ENCODE measurements around the gene NPC1L1. TPM values are rescaled to one million over a fixed set of nuclear protein-coding genes. Genes with fewer than 3 reads are reported as not detected.
"Not testable (repeated sequence)": the region's sequence is repeated elsewhere in the genome, so short reads cannot be mapped to it uniquely, and the experiment has no call there.

Gene NPC1L1
- total and polyA plus RNA-seq, 2 donors from 2014 or later = 0.88 to 2.4 TPM

- no peak for TF ChIP-seq CTCF (IDR thresholded peaks at IDR 0.05; ENCODE audit: borderline replicate concordance, extremely low read depth, insufficient read depth)
- Histone ChIP-seq H3K36me3 (ENCODE audit: control insufficient read depth in 2 of 3, insufficient read depth in 3 of 3, low read length in 3 of 3) (peaks cover 2 to 13% (median 11%) of the 10 kb centered on the region in 3 donors), H3K4me1 (ENCODE audit: control insufficient read depth in 2 of 3, insufficient read depth in 2 of 3, low read depth in 1 of 3, low read length in 3 of 3) (peaks cover 0 to 7% (median 0%) of the 10 kb centered on the region in 3 donors), H3K9ac (ENCODE audit: low read length in 3 of 3) (no peak overlapping the region), H3K4me3 (ENCODE audit: low read length in 3 of 3) (no peak overlapping the region), H3K9me3 (ENCODE audit: control insufficient read depth in 2 of 3, insufficient read depth in 1 of 3, low read length in 3 of 3) (no peaks in the 10 kb centered on the region), H3K27me3 (ENCODE audit: control insufficient read depth, insufficient read depth, low read length) (no peaks in the 10 kb centered on the region), H3K27ac (ENCODE audit: low read depth in 2 of 2, low read length in 2 of 2) (no peak overlapping the region)
- intact Hi-C loops (cut with DNase I) = no loop called here
- no peak for FAIRE-seq
- DNase-seq = no peak
These were observed 20.4 kb upstream of the NPC1L1 start for GRCh38 chr7:44561481-44561880.

GRCh38 chr7:44559485-44559884, 18.4 kb upstream of the NPC1L1 start:
- peaks cover 0 to 3% (median 3%) of the 10 kb centered on the region in 3 donors for H3K36me3 ChIP-seq (ENCODE audit: control insufficient read depth in 2 of 3, insufficient read depth in 3 of 3, low read length in 3 of 3)
- H3K9me3 ChIP-seq (ENCODE audit: control insufficient read depth in 2 of 3, insufficient read depth in 1 of 3, low read length in 3 of 3) = no peaks in the 10 kb centered on the region
- TF ChIP-seq CTCF (IDR thresholded peaks at IDR 0.05; ENCODE audit: borderline replicate concordance, extremely low read depth, insufficient read depth) = no peak
- intact Hi-C loops (cut with DNase I) = no loop called here
- DNase-seq (no peak), FAIRE-seq (no peak)
- no peak overlapping the region for H3K9ac ChIP-seq (ENCODE audit: low read length in 3 of 3)
- H3K27me3 ChIP-seq (ENCODE audit: control insufficient read depth, insufficient read depth, low read length) = no peaks in the 10 kb centered on the region
- H3K4me3 ChIP-seq (ENCODE audit: low read length in 3 of 3) = no peak overlapping the region
- no peak overlapping the region for H3K27ac ChIP-seq (ENCODE audit: low read depth in 2 of 2, low read length in 2 of 2)
- H3K4me1 ChIP-seq (ENCODE audit: control insufficient read depth in 2 of 3, insufficient read depth in 2 of 3, low read depth in 1 of 3, low read length in 3 of 3) = peaks cover 0 to 7% (median 0%) of the 10 kb centered on the region in 3 donors

GRCh38 chr7:44557485-44557884, 16.4 kb upstream of the NPC1L1 start:
- peaks cover 0 to 5% (median 0%) of the 10 kb centered on the region in 3 donors for H3K4me1 ChIP-seq (ENCODE audit: control insufficient read depth in 2 of 3, insufficient read depth in 2 of 3, low read depth in 1 of 3, low read length in 3 of 3)
- H3K27me3 ChIP-seq (ENCODE audit: control insufficient read depth, insufficient read depth, low read length) = no peaks in the 10 kb centered on the region
- no peak overlapping the region for H3K9ac ChIP-seq (ENCODE audit: low read length in 3 of 3)
- TF ChIP-seq CTCF (IDR thresholded peaks at IDR 0.05; ENCODE audit: borderline replicate concordance, extremely low read depth, insufficient read depth) = no peak
- H3K9me3 ChIP-seq (ENCODE audit: control insufficient read depth in 2 of 3, insufficient read depth in 1 of 3, low read length in 3 of 3) = no peaks in the 10 kb centered on the region
- H3K4me3 ChIP-seq (ENCODE audit: low read length in 3 of 3) = no peak overlapping the region
- H3K36me3 ChIP-seq (ENCODE audit: control insufficient read depth in 2 of 3, insufficient read depth in 3 of 3, low read length in 3 of 3) = no peaks in the 10 kb centered on the region
- no peak for FAIRE-seq
- DNase-seq = no peak
- H3K27ac ChIP-seq (ENCODE audit: low read depth in 2 of 2, low read length in 2 of 2) = no peak overlapping the region
- intact Hi-C loops (cut with DNase I) = no loop called here

- no peak for FAIRE-seq
- no peak for TF ChIP-seq CTCF (IDR thresholded peaks at IDR 0.05; ENCODE audit: borderline replicate concordance, extremely low read depth, insufficient read depth)
- Histone ChIP-seq H3K4me3 (ENCODE audit: low read length in 3 of 3) (no peak overlapping the region), H3K36me3 (ENCODE audit: control insufficient read depth in 2 of 3, insufficient read depth in 3 of 3, low read length in 3 of 3) (no peaks in the 10 kb centered on the region), H3K9ac (ENCODE audit: low read length in 3 of 3) (no peak overlapping the region), H3K9me3 (ENCODE audit: control insufficient read depth in 2 of 3, insufficient read depth in 1 of 3, low read length in 3 of 3) (no peaks in the 10 kb centered on the region), H3K27ac (ENCODE audit: low read depth in 2 of 2, low read length in 2 of 2) (no peak overlapping the region), H3K4me1 (ENCODE audit: control insufficient read depth in 2 of 3, insufficient read depth in 2 of 3, low read depth in 1 of 3, low read length in 3 of 3) (no peaks in the 10 kb centered on the region), H3K27me3 (ENCODE audit: control insufficient read depth, insufficient read depth, low read length) (no peaks in the 10 kb centered on the region)
- intact Hi-C loops (cut with DNase I) = no loop called here
- DNase-seq = no peak
These were observed 14.2 kb upstream of the NPC1L1 start for GRCh38 chr7:44555350-44555749.

GRCh38 chr7:44552473-44553005, 11.4 kb upstream of the NPC1L1 start:
- H3K27ac ChIP-seq (ENCODE audit: low read depth in 2 of 2, low read length in 2 of 2); FAIRE-seq; H3K9ac ChIP-seq (ENCODE audit: low read length in 3 of 3); intact Hi-C loops (cut with DNase I); H3K36me3 ChIP-seq (ENCODE audit: control insufficient read depth in 2 of 3, insufficient read depth in 3 of 3, low read length in 3 of 3); H3K27me3 ChIP-seq (ENCODE audit: control insufficient read depth, insufficient read depth, low read length); H3K4me3 ChIP-seq (ENCODE audit: low read length in 3 of 3); DNase-seq; H3K4me1 ChIP-seq (ENCODE audit: control insufficient read depth in 2 of 3, insufficient read depth in 2 of 3, low read depth in 1 of 3, low read length in 3 of 3); H3K9me3 ChIP-seq (ENCODE audit: control insufficient read depth in 2 of 3, insufficient read depth in 1 of 3, low read length in 3 of 3): not testable (repeated sequence)
